A673 (cell line): ENCODE measurements around the gene IGFL3.

Source experiments
- EZH2 ChIP-seq: fragments of 200-600 bp; sonication (generic); IDR thresholded peaks from 2 replicates; pipeline ENCODE4 v1.6.1; 2017; ENCODE audit warnings: borderline replicate concordance, low read depth, mild to moderate bottlenecking, mixed read lengths, antibody characterized with exemption, low read length; ENCODE audit not compliant: poor library complexity, severe bottlenecking
- TF ChIP-seq, protein P1 (sequence below): fragments of 300-800, 200-600 bp; sonication (generic); conservative IDR thresholded peaks from 2 replicates; pipeline ENCODE4 v1.5.1; 2017; ENCODE audit warnings: low read depth, mild to moderate bottlenecking, antibody characterized with exemption, low read length, moderate library complexity, mixed read lengths

DNA sequence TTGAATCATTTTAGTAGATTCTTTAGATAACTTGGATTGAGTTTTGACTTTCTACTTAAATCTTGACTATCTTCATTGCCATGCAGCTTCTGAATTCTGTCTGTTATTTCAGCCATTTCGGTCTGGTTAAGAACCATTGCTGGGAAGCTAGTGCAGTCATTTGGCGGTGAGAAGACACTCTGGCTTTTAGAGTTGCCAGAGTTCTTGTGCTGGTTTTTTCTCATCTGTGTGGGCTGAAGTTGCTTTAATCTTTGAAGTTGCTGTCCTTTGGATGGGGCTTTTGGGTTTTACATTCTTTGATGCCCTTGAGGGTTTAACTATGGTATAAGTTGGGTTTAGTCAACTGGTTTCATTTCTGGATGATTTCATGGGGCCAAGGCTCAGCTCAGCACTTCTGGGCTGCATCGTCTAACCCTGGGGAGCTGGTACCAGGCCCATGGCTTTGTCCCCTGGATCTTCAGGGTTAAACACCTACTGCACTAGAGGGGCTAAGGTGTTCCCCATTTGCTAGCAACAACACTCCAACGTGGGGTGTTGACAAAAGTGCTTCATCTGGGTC lies 13.5 kb upstream of the IGFL3 start:
- TF ChIP-seq, protein P1, sequence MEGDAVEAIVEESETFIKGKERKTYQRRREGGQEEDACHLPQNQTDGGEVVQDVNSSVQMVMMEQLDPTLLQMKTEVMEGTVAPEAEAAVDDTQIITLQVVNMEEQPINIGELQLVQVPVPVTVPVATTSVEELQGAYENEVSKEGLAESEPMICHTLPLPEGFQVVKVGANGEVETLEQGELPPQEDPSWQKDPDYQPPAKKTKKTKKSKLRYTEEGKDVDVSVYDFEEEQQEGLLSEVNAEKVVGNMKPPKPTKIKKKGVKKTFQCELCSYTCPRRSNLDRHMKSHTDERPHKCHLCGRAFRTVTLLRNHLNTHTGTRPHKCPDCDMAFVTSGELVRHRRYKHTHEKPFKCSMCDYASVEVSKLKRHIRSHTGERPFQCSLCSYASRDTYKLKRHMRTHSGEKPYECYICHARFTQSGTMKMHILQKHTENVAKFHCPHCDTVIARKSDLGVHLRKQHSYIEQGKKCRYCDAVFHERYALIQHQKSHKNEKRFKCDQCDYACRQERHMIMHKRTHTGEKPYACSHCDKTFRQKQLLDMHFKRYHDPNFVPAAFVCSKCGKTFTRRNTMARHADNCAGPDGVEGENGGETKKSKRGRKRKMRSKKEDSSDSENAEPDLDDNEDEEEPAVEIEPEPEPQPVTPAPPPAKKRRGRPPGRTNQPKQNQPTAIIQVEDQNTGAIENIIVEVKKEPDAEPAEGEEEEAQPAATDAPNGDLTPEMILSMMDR: no peak
- TF ChIP-seq EZH2: no peak
